GM18498 (cell line): Measurements from ENCODE around the gene CSNK1E.

Source experiments
- ATAC-seq: cut with Tn5 transposase; IDR thresholded peaks from one replicate; pipeline ENCODE4 v1.9.1; 2021; ENCODE audit warnings: mild to moderate bottlenecking, moderate library complexity; ENCODE audit not compliant: unreplicated experiment

CSNK1E gene

DNA sequence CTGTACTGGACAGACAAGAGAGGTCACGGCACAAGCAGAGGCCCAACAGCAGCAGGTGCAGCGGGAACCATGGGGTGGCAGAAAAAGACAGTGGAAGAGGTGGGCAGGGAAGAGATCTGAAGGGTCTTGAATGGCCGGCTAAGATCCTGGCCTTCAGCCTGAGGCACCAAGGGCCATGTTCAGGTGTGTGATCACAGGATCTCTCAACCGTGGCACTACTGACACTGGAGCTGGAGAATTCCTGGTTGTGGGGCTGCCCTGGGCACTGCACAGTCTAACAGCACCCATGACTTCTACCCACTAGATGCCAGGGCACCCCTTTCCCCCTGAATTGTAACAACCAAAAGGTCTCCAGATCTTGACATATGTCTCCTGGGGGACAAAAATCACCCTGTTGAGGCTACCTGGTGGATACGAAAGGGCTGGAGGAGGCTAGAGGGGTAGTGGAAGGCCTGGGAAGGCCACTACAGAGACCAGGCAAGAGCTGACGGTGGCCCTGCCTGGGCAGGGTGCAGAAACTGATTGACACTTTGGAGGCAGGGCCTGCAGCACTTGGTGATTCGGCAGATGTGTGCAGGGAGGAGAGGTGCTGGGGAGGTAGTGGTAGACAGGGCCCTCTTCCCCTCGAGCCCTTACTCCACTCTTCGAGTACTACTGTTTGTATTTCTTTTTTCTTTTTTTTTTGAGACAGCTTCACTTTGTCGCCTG is 8.3 kb downstream of the CSNK1E start:
- no peak for ATAC-seq

DNA sequence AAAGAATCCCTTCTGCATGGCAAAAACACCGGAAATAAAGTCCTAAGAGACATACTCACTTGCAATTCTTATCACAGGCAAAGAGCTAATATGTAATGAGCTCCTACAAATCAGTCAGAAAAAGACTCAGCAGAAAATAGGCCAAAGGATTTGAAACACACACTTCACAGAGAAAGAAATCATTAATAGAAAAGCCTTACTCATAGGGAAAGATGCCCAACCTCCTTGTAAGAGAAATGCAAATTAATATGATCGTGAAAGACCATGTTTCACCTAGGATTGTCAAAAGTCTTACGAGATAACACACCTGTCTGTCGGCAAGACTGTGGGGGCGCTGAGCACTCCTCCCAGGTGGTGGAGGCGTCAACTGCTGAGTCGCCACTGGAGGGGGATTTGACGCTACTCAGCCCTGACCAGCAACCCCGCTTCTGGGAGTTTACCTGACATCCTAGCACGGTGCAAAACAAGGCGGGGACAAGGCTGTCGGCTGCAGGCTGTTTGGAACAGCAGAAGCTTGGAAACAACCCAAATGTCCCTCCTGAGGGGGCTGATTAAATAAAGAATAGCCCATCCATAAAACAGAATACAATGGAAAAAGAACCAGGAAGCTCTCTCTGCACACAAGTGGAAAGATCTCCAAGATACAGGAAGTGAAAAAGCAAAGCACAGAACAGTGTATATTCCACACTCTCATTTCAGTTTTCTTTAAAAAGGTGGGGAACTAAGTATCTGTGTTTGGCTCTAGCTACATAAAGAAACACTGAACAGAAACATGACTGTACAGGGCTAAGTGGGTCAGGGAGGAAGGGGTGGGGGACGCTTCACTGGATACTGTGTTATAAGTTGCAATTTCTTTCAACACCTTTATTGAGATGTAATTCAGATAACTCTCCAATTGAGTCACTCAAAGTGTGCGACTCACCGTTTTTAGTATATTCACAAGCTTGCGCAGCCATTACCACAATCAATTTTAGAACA is 11.5 kb downstream of the CSNK1E start:
- ATAC-seq: peak; percentile 74

DNA sequence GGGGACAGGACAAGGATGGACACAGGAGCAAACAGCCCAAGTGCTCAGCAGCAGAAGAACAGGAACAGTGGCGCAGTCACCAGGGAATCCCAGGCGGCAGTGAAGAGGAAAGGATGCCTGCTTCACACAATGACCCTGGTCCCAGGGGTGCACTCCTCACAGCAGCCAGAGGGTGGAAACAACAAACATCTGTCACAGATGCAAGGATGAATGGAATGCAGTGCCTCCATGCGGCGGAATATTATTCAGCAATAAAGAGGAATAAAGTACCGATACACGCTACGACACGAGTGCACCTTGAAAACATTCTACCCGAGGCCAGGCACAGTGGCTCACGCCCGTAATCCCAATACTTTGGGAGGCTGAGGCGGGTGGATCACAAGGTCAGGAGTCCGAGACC is 12.7 kb downstream of the CSNK1E start:
- no peak for ATAC-seq

DNA sequence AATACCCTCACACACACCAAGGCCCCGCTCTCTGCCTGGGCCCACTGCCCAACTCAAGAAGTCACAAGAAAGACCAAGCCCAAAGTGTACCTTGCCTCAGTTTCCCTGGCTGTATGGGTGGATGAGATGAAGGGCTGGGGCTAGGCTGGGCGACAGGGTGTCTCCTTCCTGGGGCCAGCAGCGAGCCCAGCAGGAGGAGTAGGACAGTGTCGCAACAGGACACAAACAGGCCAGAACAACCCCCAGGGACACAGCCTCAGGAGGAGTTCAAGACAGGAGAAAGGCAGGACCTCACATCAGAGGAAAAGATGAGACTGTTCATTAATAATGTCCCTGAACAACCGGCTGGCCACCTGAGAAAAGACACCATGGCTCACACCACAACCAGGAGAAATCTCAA is 13.3 kb downstream of the CSNK1E start:
- no peak for ATAC-seq

DNA sequence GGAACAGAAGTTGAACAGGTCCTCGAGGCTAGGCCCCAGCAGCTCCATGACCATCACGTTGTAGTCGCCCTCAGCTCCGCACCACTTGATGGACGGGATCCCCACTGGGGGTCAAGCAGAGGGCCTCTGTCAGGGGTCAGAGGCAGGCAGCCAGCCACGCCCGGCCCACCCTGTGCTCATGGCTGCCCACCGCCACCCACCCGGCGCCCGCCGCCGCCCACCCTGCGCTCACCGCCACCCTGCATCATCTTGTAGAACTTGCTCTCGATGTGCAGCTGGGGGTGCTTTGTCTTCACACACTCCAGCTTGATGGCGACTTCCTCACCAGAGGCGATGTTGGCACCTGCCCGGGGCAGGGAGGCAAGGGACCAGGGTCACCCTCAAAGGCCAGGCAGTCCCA is 14.3 kb downstream of the CSNK1E start:
- ATAC-seq: no peak

DNA sequence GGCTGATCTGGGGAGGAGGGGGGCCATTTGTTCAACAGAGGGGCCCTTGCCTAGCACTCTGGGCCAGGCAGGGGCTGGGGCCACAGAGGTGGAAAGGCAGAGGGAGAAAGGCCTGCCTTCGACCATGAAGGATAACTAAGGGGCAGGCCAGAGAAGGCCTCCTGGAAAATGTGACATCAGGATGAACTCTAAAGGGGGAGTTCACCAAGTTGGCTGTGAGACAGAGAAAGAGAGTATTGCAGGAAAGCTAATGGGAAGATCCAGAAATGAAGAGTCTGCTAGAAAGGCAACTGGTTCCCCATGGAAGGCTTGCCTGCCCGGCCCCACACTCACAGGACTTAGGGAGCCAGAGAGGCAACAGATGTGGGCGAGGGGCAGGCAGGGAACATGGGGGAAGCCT is 16.3 kb downstream of the CSNK1E start:
- no peak for ATAC-seq

DNA sequence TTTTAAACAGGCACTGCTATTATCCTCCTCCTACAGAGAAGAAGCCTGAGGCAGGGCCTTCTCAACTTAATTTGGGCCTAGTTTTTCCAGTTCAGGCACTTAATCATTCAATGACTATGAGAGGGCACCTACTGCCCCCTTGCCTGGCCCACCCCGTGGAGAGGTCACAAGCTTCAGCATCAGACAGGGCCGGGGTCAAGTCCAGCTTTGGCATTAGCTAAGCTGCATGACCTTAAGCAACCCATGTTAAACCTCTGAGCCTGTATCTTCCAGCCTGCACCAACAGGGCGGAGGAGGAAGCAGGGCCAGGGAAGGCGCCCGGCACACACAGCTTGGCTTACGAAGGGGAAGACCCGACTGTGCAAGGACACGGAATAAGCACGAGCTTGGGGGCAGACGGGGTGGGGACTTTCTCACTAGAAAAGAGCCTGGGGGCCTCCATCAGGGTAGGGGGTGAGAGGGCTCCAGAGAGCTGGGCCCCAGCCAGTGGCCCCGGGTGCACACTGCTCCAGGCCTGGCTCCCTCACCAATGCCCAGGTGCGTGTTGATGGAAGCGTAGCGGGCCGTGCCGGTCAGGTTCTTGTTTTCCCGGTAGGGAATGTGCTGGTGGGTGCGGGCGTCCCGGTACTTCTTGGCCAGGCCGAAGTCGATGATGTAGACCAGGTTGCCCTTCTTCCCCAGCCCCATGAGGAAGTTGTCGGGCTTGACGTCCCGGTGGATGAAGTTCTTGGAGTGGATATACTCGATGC is 16.9 kb downstream of the CSNK1E start:
- no peak for ATAC-seq

DNA sequence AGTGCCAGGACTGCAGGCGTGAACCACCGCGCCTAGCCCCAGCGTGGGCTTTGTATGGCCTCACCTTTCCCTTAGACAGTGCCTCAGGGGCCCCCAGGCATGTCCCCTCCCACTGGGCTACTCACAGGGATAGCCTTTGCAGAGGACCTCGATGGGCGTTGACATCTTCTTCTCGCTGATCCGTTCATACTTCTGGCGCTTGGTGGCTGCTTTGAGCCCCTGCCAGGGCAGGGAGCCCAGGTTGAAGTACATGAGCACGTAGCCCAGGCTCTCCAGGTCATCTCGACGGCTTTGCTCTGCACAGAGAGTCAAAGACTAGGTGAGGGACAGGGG is 17.5 kb downstream of the CSNK1E start:
- no peak for ATAC-seq

DNA sequence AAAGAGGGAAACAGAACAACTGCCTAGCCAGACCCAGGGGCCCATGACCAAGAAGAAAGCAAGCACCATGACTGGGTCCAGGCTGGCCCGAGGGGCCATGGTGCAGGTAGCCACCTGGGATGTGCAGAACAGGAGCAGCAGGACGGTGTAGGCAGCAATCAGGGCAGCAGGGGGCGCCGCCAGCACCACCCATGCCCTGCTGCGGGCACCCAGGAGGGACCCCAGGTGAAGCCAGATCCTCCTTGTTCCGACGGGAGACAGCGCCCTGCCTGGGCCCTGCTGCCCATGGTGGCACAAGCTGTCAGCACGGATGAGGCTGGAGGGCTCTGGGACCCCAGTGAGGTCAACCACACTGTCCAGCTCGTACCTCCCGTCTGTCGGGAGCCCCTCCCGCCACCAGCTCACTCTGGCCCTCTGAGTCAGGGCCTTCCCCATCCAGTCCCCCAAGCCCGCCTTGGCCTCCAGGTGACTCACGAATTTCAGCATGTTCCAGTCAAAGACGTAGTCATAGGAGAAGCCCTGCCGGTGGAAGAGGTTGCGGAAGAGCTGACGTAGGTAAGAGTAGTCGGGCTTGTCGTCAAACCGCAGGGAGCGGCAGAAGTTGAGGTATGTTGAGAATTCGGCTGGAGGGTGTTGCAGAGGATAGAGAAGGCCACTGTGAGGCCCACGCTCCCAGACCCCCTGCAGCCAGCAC is 18.8 kb downstream of the CSNK1E start:
- ATAC-seq: no peak

DNA sequence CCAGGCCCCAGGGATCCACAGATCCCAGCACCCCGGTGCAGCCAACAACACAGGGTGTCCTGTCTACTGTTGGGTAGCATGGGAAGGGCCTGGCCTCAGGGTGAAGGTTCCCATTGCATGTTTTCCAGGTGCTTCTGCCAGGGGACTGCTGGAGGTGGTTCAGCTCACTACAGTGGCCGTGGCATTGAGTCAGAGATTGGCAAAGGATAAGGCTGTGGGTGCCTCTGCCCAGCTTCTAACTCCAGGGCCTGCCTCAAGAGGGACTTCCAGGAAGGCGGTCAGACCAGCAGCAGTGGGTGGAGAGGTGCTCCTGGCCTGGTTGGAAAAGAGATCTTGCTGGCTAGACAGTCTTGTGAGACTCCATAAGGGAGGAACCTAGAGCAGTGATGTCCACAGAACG is 20.9 kb downstream of the CSNK1E start:
- ATAC-seq: no peak

DNA sequence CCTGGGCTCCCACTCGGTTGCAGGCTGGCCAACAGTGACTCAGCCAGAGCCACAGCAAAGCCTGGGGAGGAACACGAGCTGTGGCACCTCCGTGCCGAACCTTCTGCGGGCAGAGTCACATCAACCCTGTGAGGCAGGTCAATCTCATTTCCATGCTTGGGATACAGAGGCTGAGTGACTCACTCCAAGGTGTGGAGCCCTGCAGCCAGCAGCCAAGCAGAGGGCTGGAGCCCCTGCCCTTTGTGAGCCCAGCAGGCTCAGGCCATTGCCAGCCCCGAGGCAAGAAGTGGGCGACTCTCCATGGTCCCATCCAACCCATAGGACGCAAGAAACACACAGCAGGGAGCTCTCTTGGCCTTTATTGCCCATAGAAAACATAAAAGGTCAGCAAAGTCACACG is 21.4 kb downstream of the CSNK1E start:
- no peak for ATAC-seq

DNA sequence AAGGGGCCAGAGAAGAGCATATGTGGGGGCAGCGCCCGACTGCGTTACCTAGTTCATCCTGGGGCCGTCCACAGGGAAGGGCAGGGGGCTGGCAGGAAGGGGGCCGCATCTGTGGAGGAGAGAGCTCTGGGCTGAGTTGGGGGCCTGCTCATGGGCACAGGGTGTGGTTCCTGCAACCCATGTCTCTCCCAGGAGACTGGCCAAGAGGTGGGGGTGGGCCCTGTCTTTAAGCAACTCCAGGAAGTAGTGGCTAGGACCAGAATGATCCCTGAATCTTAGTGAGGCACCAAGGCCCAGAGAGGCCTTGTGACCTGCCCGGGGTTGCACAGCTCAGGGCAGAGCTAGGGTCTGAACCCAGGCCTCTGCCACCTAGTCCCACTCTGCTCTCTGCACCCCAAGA is 21.9 kb downstream of the CSNK1E start:
- no peak for ATAC-seq

DNA sequence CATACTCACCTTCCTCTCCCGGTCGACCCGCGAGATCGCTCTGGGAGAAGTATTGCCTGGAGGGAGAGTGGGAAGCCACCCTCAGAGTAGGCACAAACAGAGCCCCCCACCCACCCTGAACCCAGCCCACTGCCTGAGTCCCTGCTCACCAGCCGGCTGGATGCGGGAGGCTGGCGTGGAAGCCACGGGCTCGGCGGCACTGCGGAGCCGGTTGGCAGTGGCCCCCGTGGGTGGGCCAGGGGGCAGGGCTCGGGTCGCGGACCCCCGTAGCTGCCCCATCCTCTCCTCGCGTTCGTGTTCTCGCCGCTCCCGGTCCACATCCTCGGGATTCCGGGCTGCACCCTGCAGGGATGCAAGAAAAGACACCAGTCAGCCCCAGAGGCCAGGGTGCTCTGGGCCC is 23.0 kb downstream of the CSNK1E start:
- ATAC-seq: no peak

DNA sequence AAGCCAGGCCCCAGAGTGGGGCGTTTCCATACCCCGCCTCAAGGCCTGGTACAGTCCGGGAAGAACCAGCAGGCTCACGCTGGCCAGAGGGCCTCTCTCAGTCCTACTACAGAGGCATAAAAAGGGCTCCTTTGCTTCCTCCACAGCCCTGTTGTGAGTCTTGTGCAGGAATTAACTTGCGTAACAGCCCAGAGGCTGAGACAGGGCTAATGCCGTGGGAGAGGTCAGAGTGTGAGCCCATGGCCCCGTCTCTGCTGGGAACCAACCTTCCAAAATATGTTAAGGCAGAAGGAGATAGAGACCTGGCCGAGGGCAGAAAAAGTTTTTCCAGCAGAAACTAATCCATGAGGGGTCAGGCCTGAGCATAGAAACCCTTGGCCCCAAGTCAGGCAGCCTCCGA is 24.5 kb downstream of the CSNK1E start:
- no peak for ATAC-seq

DNA sequence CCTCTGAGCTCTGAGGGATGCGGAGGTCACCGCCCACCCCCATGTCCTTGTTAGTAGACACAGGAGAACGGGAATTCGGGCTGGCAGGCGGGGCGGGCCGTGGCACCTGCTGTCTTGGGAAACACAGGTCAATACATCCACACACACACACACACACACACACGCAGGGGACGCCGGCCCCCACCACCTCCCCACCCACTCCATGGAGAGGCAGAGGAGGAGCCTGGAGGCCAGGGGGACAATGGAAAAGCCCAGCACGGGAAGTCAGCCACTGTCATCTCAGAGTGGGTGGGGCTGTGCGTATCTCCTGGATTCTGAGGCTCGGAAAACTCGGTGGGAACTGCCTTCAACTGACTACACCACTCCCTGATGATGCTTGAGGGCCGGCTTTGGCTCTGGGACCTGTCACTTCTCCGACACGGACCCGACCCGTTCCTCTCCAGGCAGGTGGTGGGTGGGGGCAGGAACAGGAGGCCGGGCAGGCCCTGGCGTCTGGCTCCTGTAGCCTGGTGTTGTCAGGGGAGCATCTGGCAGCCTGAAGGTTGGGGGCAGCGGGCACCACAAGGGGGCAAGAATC is 25.9 kb downstream of the CSNK1E start:
- no peak for ATAC-seq

DNA sequence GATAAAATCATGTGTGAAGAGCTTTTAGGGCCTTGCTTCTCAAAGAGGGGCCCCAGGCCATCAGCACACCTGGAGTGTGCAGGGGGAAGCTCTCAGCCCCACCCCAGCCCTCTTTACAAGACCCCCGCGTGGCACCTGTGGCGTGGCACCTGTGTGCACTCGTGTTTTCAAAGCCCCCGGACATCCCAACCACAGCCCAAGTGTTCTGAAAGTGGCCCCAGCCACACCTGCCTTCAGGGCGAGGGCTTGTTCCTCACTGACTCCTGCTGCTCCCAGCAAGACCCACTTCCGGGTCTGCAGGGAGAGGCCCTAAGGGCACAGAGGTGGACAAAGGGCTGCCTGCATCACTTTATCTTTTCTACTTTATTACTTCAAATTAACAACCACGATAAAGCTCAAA is 26.9 kb downstream of the CSNK1E start:
- ATAC-seq: no peak

DNA sequence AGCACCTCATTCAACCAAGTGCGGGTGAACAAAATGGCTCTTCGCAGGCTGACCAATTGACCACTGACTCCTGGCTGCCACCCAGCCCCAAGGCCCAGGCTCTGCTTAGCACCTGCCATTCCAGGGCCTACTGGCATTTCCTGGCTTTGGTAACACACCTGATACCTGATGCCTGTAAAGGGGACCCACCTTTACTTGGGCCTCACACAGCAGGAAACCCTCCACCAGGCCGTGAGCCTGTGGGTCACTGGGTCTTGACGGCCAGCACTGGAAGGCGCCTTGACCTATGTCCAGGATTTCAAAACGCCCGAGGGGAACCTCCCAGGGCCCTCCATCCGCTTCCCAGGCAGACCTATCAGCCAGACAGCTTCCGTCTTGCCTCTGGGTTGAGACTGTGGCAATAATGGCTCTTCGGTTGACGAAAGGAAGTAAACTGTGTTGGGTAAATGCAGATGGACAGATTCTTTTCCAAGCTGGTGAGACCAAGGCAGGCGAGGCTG is 27.6 kb downstream of the CSNK1E start:
- no peak for ATAC-seq

DNA sequence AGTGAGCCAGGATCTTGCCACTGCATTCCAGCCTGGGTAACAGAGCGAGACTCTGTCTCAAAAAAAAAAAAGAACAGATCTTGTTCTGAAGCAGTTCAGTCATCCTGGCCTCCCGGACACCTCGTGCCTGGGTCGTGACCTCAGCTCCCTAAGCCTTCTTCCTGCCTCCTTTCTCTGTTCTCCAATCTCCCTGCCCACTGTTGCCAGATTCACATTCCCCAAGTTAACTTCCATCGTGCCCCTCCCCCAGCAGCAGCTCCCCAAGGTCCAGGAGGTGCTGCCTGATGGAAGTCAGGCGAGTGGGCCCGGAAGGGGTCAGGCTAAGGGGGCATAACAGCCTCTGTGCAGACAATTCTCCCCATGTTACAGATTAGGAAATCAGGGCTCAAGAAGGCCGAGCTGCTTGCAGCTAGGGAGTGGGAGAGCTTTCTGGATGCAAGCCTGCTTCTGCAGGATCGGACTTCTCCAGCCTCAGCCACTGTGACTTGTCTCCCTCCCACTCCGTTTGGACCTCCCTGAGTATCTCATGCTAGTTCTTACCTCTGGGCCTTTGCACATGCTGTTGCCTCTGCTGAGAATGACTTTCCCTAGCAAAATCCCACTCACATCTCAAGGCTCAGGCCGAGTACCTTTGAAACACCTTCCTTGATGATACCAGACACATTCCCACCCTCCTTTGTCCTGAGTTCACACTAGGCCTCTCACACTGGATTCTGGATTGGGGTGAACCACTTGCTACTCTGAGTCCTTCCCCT is 30.1 kb downstream of the CSNK1E start:
- ATAC-seq: no peak

DNA sequence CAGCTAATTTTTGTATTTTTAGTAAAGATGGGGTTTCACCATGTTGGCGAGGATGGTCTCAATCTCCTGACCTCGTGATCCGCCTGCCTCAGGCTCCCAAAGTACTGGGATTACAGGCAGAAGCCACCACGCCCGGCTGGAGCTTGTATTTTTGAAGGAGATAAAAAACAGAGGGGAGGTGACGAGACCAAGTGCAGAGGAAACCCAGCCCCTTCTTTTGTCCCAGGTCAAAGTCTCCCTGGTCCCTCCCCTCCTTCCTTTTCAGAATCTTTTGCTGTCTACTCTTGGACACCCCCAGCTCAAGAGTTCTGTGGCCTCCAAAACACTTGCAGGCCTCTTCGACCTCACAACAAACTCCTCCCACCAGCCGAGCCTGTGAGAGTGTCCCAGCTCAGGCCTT is 32.2 kb downstream of the CSNK1E start:
- no peak for ATAC-seq

DNA sequence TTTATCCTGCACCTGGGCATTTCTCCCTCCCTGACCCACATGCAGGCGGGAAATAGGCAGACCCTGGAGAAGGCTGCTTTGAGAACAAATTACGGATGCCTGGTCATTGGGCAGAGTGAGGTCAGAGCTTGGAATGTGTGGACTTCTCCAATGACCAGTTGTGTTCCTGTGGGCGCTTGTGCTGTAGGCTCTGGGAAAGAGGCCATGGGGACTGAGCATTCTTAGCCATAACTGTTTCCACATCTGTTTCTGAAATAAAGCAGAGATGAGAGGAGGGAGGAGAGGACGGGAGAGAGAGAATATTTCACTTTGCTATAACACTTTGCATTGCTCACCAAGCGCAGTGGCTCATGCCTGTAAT is 33.2 kb downstream of the CSNK1E start:
- no peak for ATAC-seq
